ENCODE measurements around the gene BANF2. TPM values are rescaled to one million over a fixed set of nuclear protein-coding genes. Genes with fewer than 3 reads are reported as not detected.

The BANF2 gene
- total and polyA plus RNA-seq, 5 donors: not detected

DNA sequence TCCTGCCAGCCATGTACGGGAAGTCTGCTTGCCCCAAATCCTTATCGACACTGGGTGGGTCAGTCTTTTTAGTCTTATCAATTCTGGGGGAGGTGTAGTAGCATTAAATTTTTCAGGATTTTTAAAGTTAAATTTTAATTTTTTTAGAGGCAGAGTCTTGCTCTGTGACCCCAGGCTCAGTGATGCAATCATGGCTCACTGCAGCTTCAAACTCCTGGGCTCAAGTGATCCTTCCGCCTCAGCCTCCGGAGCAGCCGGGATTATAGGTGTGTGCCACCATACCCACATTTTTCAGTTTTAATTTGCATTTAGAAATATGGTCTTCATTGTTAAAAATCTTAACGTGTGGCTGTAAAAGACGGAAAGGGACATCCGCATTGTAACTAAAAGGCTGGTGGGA is 51.9 kb downstream of the BANF2 start:
- DNase-seq: no peak
- intact Hi-C loops (cut with DNase I): no loop called here
- ATAC-seq: no peak

DNA sequence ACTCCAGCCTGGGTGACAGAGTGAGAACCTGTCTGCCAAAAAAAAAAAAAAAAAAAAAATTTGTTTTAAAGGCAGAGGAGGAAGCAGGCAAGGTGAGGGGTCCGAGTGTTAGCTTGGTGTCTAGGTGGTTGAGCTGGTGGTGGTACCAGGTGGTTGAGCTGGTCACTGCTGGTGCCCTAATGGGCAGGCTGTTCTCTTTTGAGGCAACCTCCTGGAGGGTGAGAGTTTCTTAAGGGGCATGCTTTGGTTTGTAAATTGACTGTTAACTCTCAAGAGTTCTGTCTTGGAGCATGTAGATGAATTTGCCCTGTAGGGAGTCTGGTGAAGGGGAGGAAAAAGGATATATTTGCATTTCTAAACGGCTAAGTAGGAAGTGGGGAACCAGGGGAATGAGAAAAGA is 52.7 kb downstream of the BANF2 start:
- Histone ChIP-seq H3K27me3 (ENCODE audit: control insufficient read depth, insufficient read depth) (no peaks in the 10 kb centered on the region), H3K4me1 (ENCODE audit: control insufficient read depth, insufficient read depth, low read length) (peaks cover 4% of the 10 kb centered on the region), H3K27ac (ENCODE audit: low read length) (no peak overlapping the region), H3K4me3 (ENCODE audit: low read length) (no peak overlapping the region), H3K9me3 (ENCODE audit: control insufficient read depth, low read length) (no peaks in the 10 kb centered on the region)
- ATAC-seq (no peak), DNase-seq (no peak)
- 42% methylated on average over 2 of the region's 2 CpGs for WGBS
- intact Hi-C loops (cut with DNase I): no loop called here

More for the DNA sequence above, 51.9 kb downstream of the BANF2 start:
- WGBS: 89% methylated on average over 8 of the region's 8 CpGs
- Histone ChIP-seq H3K4me1 (ENCODE audit: control insufficient read depth, insufficient read depth, low read length) (peaks cover 4% of the 10 kb centered on the region), H3K27me3 (ENCODE audit: control insufficient read depth, insufficient read depth) (no peaks in the 10 kb centered on the region), H3K27ac (ENCODE audit: low read length) (no peak overlapping the region), H3K9me3 (ENCODE audit: control insufficient read depth, low read length) (no peaks in the 10 kb centered on the region), H3K4me3 (ENCODE audit: low read length) (no peak overlapping the region)

DNA sequence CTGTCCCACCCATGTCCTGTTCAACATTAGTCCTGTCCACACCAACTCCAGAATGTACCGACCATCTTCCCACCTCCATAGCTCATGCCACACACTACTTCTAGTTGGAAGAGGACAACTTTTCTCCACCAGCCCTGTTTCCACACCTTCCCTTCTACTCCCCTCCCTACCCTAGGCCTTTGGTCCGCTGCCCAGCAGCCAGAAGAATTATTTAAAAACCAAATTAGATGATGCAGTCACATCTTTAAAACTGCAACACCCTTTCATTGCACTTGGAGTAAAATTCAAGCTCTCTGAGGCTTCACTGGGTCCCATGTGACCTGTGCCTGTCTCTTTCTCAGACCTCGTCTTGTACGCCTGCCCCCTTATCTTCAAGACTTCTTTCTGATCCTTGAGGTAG is 53.8 kb downstream of the BANF2 start:
- H3K4me1 ChIP-seq (ENCODE audit: control insufficient read depth, insufficient read depth, low read length): peaks cover 4% of the 10 kb centered on the region
- 86% methylated on average over 4 of the region's 4 CpGs for WGBS
- H3K4me3 ChIP-seq (ENCODE audit: low read length): no peak overlapping the region
- intact Hi-C loops (cut with DNase I): no loop called here
- ATAC-seq: no peak
- H3K27me3 ChIP-seq (ENCODE audit: control insufficient read depth, insufficient read depth): no peaks in the 10 kb centered on the region
- no peak for DNase-seq
- H3K27ac ChIP-seq (ENCODE audit: low read length): no peak overlapping the region
- no peaks in the 10 kb centered on the region for H3K9me3 ChIP-seq (ENCODE audit: control insufficient read depth, low read length)

DNA sequence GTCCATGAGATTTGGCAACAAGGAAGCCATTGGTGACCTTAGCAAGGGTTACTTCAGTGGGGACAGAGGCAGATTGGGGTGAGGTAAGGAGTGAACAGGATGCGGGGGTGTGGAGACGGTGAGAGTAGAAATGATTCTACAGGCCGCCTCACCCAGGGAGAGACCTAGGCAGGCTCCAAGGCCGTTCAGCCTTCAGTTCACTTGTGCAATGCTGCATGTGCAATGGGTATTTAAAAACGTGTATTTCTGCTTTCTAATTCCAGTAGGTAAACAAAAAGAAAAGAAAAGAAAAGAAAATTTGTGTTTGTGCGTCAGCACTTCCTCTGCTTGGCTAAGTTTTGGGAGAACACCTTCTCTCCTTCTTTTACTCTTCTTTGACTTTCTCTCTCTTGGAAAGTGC is 56.8 kb downstream of the BANF2 start:
- no peak overlapping the region for H3K27ac ChIP-seq (ENCODE audit: low read length)
- no peaks in the 10 kb centered on the region for H3K4me1 ChIP-seq (ENCODE audit: control insufficient read depth, insufficient read depth, low read length)
- no peaks in the 10 kb centered on the region for H3K27me3 ChIP-seq (ENCODE audit: control insufficient read depth, insufficient read depth)
- H3K4me3 ChIP-seq (ENCODE audit: low read length): no peak overlapping the region
- DNase-seq (no peak), ATAC-seq (no peak)
- H3K9me3 ChIP-seq (ENCODE audit: control insufficient read depth, low read length): peaks cover 2% of the 10 kb centered on the region
- 75% methylated on average over 6 of the region's 6 CpGs for WGBS
- intact Hi-C loops (cut with DNase I): no loop called here

DNA sequence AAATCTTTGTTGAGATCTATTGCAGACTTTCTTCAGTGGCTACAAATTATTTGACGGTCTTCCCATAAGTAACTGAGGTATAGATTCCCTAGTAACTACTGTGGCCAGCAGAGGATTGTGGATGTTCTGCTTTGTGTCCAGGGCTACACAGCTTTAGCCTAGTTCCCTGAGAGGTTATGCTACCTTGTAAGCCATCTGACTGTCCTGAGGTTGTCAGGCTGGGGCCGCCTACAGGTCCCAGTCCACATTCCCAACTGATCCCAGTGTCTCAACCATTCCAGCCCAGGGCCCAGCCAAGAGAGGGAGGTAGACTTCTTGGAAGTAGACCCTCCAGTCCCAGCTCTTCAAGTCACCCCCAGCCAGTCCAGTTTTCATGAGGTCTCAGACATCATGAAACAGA is 57.7 kb downstream of the BANF2 start:
- peaks cover 2% of the 10 kb centered on the region for H3K9me3 ChIP-seq (ENCODE audit: control insufficient read depth, low read length)
- H3K27me3 ChIP-seq (ENCODE audit: control insufficient read depth, insufficient read depth): no peaks in the 10 kb centered on the region
- no peak for ATAC-seq
- H3K4me1 ChIP-seq (ENCODE audit: control insufficient read depth, insufficient read depth, low read length): no peaks in the 10 kb centered on the region
- no peak overlapping the region for H3K27ac ChIP-seq (ENCODE audit: low read length)
- DNase-seq: no peak
- no peak overlapping the region for H3K4me3 ChIP-seq (ENCODE audit: low read length)
- 92% methylated on average over 2 of the region's 2 CpGs for WGBS
- intact Hi-C loops (cut with DNase I): no loop called here

DNA sequence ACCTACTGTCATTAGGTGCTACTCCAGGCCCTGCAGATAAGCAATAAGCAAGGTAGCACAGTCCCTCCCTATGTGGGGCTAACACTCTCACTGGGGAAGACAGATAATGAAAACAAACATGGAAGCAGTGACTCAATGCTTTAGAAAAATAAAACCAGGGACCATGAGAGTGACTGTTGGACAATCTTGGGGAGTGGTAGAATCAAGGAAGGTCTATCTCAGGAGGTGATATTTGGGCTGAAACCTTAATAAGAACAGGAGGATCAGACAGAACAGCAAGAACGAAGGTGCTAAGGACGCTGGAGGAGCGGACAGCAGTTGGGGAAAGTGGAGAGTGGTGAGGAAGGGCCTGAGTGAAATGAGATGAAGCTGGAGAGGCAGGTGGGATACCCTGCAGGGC is 58.2 kb downstream of the BANF2 start:
- H3K9me3 ChIP-seq (ENCODE audit: control insufficient read depth, low read length): peaks cover 2% of the 10 kb centered on the region
- WGBS: 95% methylated on average over 3 of the region's 3 CpGs
- no peak overlapping the region for H3K4me3 ChIP-seq (ENCODE audit: low read length)
- ATAC-seq (no peak), DNase-seq (no peak)
- intact Hi-C loops (cut with DNase I): no loop called here
- H3K4me1 ChIP-seq (ENCODE audit: control insufficient read depth, insufficient read depth, low read length): no peaks in the 10 kb centered on the region
- H3K27ac ChIP-seq (ENCODE audit: low read length): no peak overlapping the region
- H3K27me3 ChIP-seq (ENCODE audit: control insufficient read depth, insufficient read depth): no peaks in the 10 kb centered on the region

DNA sequence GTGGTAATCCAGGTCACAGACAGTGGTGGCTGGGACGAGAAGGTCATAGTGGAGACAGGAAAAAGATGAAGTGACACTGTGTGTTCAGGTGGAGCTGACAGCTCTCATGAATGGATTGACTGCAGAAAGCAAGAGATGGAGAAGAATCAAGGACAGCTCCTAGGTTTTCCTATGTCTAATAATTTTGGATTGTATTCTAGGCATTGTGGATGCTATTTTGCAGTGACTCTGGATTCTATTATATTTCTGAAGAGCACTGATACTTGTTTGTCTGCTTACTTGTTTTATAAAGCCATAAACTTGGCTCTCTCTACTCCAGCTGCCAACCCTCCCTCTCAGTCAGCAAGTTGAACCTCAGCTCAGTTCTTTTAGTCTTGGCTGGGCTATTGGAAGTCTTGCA is 58.7 kb downstream of the BANF2 start:
- intact Hi-C loops (cut with DNase I): no loop called here
- WGBS: 94% methylated on average over 1 of the region's 1 CpG

DNA sequence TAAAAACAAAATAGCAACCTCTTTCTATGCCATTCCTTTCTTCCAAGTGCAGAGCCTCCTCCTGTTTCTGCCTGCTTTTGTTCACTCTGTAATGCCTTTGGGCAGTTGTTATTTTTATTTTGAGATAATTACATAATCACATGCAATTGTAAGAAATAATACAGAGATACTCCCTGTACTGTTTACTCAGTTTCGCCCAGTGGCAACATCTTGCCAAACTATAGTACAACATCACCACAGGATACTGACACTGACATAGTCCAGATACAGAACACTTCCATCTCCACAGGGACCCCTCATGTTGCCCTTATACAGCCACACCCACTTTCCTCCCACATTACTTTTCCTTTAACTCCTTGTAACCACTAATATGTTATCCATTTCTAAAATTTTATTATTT is 59.7 kb downstream of the BANF2 start:
- Histone ChIP-seq H3K27me3 (ENCODE audit: control insufficient read depth, insufficient read depth) (no peaks in the 10 kb centered on the region), H3K4me3 (ENCODE audit: low read length) (no peak overlapping the region), H3K27ac (ENCODE audit: low read length) (no peak overlapping the region), H3K9me3 (ENCODE audit: control insufficient read depth, low read length) (peaks cover 2% of the 10 kb centered on the region), H3K4me1 (ENCODE audit: control insufficient read depth, insufficient read depth, low read length) (no peaks in the 10 kb centered on the region)
- DNase-seq: no peak
- ATAC-seq: no peak
- intact Hi-C loops (cut with DNase I): no loop called here
- 44% methylated on average over 1 of the region's 1 CpG for WGBS

More for the DNA sequence above, 58.7 kb downstream of the BANF2 start:
- Histone ChIP-seq H3K27ac (ENCODE audit: low read length) (no peak overlapping the region), H3K9me3 (ENCODE audit: control insufficient read depth, low read length) (peaks cover 2% of the 10 kb centered on the region), H3K4me1 (ENCODE audit: control insufficient read depth, insufficient read depth, low read length) (no peaks in the 10 kb centered on the region), H3K27me3 (ENCODE audit: control insufficient read depth, insufficient read depth) (no peaks in the 10 kb centered on the region), H3K4me3 (ENCODE audit: low read length) (no peak overlapping the region)
- no peak for DNase-seq
- ATAC-seq: no peak

DNA sequence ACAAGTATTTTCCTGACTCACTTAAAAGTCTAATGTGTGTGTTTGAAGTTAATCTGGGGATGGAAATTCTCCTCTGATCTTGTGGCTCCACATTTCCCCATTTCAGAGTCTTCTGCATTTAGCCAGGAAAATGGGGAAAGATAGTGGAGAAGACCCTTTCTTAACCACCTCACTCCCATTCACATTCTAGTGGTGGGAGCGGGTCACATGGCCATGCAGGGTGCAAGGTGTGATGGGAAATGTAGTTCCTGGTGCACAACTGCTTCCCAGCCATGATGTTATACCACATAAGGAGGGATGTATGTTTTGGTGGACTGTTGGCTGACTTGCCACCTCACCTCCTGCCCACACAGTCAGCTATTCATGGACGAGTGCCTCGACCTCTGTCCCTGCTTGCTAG is 61.8 kb downstream of the BANF2 start:
- no peaks in the 10 kb centered on the region for H3K4me1 ChIP-seq (ENCODE audit: control insufficient read depth, insufficient read depth, low read length)
- H3K9me3 ChIP-seq (ENCODE audit: control insufficient read depth, low read length): peaks cover 2% of the 10 kb centered on the region
- ATAC-seq (peak in 1 of 2 donors; percentile 22), DNase-seq (no peak)
- no peak overlapping the region for H3K27ac ChIP-seq (ENCODE audit: low read length)
- no peak overlapping the region for H3K4me3 ChIP-seq (ENCODE audit: low read length)
- H3K27me3 ChIP-seq (ENCODE audit: control insufficient read depth, insufficient read depth): no peaks in the 10 kb centered on the region
- WGBS: 81% methylated on average over 3 of the region's 3 CpGs
- intact Hi-C loops (cut with DNase I): no loop called here

DNA sequence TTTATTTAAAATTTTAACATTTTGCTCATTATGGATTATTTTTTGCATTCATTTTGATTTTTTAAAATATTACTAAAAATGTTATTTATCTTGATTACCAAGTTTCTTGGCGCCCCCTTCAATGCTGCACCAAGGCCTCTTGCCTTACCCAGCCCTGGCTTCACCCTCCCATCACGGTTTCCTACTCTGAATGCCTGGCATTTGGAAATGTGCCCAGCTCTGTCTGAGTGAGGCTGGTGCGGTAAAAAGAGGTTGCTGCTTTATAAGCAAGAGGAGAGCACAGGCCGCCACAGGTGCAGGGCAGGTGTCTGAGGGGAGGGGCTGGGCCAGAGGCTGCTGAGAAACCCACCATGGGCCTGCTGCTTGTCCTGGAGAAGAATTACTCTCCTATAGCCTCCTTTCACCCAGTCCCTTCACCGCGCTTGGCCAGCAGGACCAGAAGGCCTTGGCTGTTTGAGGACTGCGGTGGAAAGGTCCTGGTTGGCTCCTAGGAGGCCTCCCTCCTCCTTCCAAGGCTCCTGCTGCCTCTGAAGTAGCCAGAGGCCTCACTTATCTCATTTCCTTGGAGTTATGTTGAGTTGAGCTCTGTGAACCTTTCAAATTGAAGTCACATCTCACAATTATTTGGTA is 62.6 kb downstream of the BANF2 start:
- no peaks in the 10 kb centered on the region for H3K27me3 ChIP-seq (ENCODE audit: control insufficient read depth, insufficient read depth)
- 84% methylated on average over 7 of the region's 7 CpGs for WGBS
- no peak overlapping the region for H3K4me3 ChIP-seq (ENCODE audit: low read length)
- peaks cover 2% of the 10 kb centered on the region for H3K9me3 ChIP-seq (ENCODE audit: control insufficient read depth, low read length)
- H3K4me1 ChIP-seq (ENCODE audit: control insufficient read depth, insufficient read depth, low read length): no peaks in the 10 kb centered on the region
- peak in 1 of 2 donors; percentile 24 for ATAC-seq
- intact Hi-C loops (cut with DNase I): no loop called here
- H3K27ac ChIP-seq (ENCODE audit: low read length): no peak overlapping the region
- DNase-seq: no peak

DNA sequence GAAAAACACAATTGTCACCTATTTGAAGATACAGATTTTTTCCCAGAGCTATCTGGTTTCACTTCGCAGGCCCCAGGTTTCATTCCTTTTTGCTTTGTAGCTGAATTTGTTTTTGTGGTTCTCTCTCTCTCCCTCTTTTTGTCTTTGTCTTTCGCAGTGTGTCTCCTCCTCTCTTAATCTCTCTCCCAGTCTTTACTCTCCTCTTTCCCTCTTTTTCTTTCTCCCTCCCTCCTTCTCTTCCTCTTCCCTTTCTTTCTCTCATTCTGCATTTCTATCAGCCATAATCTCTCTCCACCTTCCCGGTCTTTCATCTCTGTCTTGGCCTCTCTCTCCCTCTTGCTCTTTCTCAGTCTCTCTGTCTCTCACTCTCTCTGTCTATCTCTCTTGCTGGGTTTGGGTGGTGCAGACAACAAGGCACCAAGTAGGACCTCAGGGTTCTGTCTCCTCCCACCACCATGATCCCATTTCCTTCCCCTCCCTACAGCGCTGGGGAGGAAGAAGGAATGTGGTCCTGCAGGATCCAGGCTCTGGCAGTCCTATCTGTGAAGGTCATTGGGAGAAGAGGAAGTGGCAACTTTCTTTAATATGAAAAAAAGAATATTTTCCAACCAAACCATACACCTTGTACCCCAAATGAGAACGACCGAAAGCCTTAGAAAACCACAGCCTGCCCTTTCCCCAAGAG is 63.2 kb downstream of the BANF2 start:
- no peak for ATAC-seq
- DNase-seq: no peak
- intact Hi-C loops (cut with DNase I): no loop called here
- peaks cover 2% of the 10 kb centered on the region for H3K9me3 ChIP-seq (ENCODE audit: control insufficient read depth, low read length)
- H3K4me3 ChIP-seq (ENCODE audit: low read length): no peak overlapping the region
- H3K4me1 ChIP-seq (ENCODE audit: control insufficient read depth, insufficient read depth, low read length): no peaks in the 10 kb centered on the region
- WGBS: 84% methylated on average over 6 of the region's 6 CpGs
- H3K27me3 ChIP-seq (ENCODE audit: control insufficient read depth, insufficient read depth): no peaks in the 10 kb centered on the region
- no peak overlapping the region for H3K27ac ChIP-seq (ENCODE audit: low read length)
